ENCODE measurements around the gene RNF187.

RNF187 gene

GRCh38 chr1:228544021-228544850 lies 57.1 kb downstream of the RNF187 start:
- DNase-seq (ENCODE audit: low read depth), result no peak

DNA sequence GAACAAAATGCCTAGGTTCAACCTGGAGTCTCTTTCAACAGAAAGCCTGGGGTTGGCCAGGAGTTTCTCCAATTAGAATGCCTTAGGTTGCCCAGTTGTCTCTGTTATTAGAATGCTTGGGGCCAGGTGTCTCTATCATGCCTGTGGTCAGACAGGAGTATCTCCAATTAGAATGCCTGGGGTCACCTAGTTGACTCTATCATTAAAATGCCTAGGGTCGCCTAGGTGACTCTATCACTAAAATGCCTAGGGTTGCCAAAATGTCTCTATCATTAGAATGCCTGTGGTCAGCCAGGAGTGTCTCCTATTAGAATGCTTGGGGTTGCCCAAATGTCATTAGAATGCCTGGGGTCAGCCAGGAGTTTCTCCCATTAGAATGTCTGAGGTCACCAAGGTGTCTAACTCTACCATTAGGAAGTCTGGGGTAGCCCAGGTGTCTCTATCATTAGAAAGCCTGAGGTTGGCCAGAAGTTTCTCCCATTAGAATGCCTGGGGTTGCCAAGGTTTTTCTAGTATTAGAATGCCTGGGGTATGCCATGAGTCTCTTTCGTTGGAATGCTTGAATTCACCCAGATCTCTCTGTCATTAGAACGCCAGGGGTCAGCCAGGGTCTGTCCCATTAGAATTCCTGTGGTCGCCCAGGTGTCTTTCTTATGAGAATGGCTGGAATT lies 57.9 kb downstream of the RNF187 start:
- no peak for DNase-seq (ENCODE audit: low read depth)
